ENCODE data around the gene SHOX. TPM values are rescaled to one million over a fixed set of nuclear protein-coding genes. Genes with fewer than 3 reads are reported as not detected.

Gene SHOX
- polyA plus RNA-seq, 2 of the 4 experiments (the other 2 are of a cell fraction): not detected

- H3K4me1 ChIP-seq: no peaks in the 10 kb centered on the region
- H3K4me2 ChIP-seq: no peak overlapping the region
- CTCF ChIA-PET: no interaction called here
- no peak overlapping the region for H3K4me3 ChIP-seq
- no peaks in the 10 kb centered on the region for H3K9me3 ChIP-seq
- peak; percentile 83 to 84; a peak in 4 of 6 replicates for ATAC-seq
- H3K27ac ChIP-seq: no peak overlapping the region
- WGBS (ENCODE audit: missing lambda C conversion rate): 6% methylated on average over 7 of the region's 7 CpGs
- TF ChIP-seq HOXB13 (CRISPR knock-in tag; IDR thresholded peaks at IDR 0.05; ENCODE audit: low read depth) (no peak), ZC3H11A (IDR thresholded peaks at IDR 0.05) (no peak), CHD2 (IDR thresholded peaks at IDR 0.05; ENCODE audit: low read length, partially characterized antibody) (no peak), CEBPB (IDR thresholded peaks at IDR 0.05) (peak in 1 of 2 experiments; percentile 52; a peak in 2 of 4 replicates), MAFK (IDR thresholded peaks at IDR 0.05; ENCODE audit: partially characterized antibody) (no peak), RNF2 (IDR thresholded peaks at IDR 0.05; ENCODE audit: borderline replicate concordance, low read depth) (no peak)
- peak in 1 of 2 experiments; percentile 54 for DNase-seq (ENCODE audit: low read depth in 1 of 2, low spot score in 1 of 2)
- FAIRE-seq: no peak
- POLR2A ChIA-PET: no interaction called here
Observed at GRCh38 chrX:672931-673330, 42.3 kb downstream of the SHOX start.

GRCh38 chrX:675279-675954 lies 44.8 kb downstream of the SHOX start:
- ATAC-seq (no peak), FAIRE-seq (no peak), DNase-seq (ENCODE audit: low read depth in 1 of 2, low spot score in 1 of 2) (no peak)
- 31% methylated on average over 6 of the region's 7 CpGs for WGBS (ENCODE audit: missing lambda C conversion rate)
- TF ChIP-seq HES2 (IDR thresholded peaks at IDR 0.05): no peak
- TF ChIP-seq POLR2AphosphoS2 (conservative IDR thresholded peaks at IDR 0.05; ENCODE audit: low read length): no peak
- no peak for TF ChIP-seq RARB (CRISPR knock-in tag; IDR thresholded peaks at IDR 0.05)
- TF ChIP-seq CHD2 (IDR thresholded peaks at IDR 0.05; ENCODE audit: low read length, partially characterized antibody): no peak
- no peak for TF ChIP-seq SREBF2 (IDR thresholded peaks at IDR 0.05)
- TF ChIP-seq JUNB (IDR thresholded peaks at IDR 0.05): no peak
- TF ChIP-seq JUN (IDR thresholded peaks at IDR 0.05): no peak
- TF ChIP-seq MYC (IDR thresholded peaks at IDR 0.05; ENCODE audit: borderline replicate concordance, low read length): no peak
- TF ChIP-seq GATA3 (IDR thresholded peaks at IDR 0.05; ENCODE audit: borderline replicate concordance): no peak
- TF ChIP-seq RAD21 (conservative IDR thresholded peaks at IDR 0.05 in 1 of 2, IDR thresholded peaks at IDR 0.05 in 1 of 2): no peak
- TF ChIP-seq ZSCAN20 (CRISPR knock-in tag; IDR thresholded peaks at IDR 0.05): no peak
- no peak for TF ChIP-seq CHD4 (IDR thresholded peaks at IDR 0.05; ENCODE audit: borderline replicate concordance)
- TF ChIP-seq HDAC2 (IDR thresholded peaks at IDR 0.05): no peak
- no peak for TF ChIP-seq EHF (CRISPR knock-in tag; IDR thresholded peaks at IDR 0.05)
- no peak for TF ChIP-seq USF2 (IDR thresholded peaks at IDR 0.05)
- no peak for TF ChIP-seq BHLHE40 (IDR thresholded peaks at IDR 0.05; ENCODE audit: low read depth, low read length)
- TF ChIP-seq MAFK (IDR thresholded peaks at IDR 0.05; ENCODE audit: partially characterized antibody): no peak
- CTCF ChIA-PET: no interaction called here
- H3K4me3 ChIP-seq: no peak overlapping the region
- H3K4me1 ChIP-seq: no peaks in the 10 kb centered on the region
- no peak overlapping the region for H3K4me2 ChIP-seq
- H3K27ac ChIP-seq: no peak overlapping the region
- POLR2A ChIA-PET: no interaction called here
- no peaks in the 10 kb centered on the region for H3K9me3 ChIP-seq

- H3K27ac ChIP-seq: no peak overlapping the region
- TF ChIP-seq KDM1A (IDR thresholded peaks at IDR 0.05; ENCODE audit: low read depth): no peak
- TF ChIP-seq CEBPB (IDR thresholded peaks at IDR 0.05): no peak
- TF ChIP-seq POLR2A (IDR thresholded peaks at IDR 0.05; ENCODE audit: low read length): no peak
- TF ChIP-seq HDAC2 (IDR thresholded peaks at IDR 0.05): no peak
- TF ChIP-seq, protein P1, sequence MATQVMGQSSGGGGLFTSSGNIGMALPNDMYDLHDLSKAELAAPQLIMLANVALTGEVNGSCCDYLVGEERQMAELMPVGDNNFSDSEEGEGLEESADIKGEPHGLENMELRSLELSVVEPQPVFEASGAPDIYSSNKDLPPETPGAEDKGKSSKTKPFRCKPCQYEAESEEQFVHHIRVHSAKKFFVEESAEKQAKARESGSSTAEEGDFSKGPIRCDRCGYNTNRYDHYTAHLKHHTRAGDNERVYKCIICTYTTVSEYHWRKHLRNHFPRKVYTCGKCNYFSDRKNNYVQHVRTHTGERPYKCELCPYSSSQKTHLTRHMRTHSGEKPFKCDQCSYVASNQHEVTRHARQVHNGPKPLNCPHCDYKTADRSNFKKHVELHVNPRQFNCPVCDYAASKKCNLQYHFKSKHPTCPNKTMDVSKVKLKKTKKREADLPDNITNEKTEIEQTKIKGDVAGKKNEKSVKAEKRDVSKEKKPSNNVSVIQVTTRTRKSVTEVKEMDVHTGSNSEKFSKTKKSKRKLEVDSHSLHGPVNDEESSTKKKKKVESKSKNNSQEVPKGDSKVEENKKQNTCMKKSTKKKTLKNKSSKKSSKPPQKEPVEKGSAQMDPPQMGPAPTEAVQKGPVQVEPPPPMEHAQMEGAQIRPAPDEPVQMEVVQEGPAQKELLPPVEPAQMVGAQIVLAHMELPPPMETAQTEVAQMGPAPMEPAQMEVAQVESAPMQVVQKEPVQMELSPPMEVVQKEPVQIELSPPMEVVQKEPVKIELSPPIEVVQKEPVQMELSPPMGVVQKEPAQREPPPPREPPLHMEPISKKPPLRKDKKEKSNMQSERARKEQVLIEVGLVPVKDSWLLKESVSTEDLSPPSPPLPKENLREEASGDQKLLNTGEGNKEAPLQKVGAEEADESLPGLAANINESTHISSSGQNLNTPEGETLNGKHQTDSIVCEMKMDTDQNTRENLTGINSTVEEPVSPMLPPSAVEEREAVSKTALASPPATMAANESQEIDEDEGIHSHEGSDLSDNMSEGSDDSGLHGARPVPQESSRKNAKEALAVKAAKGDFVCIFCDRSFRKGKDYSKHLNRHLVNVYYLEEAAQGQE (IDR thresholded peaks at IDR 0.05): no peak
- no peak for TF ChIP-seq ZC3H11A (IDR thresholded peaks at IDR 0.05)
- no peak for TF ChIP-seq RFX5 (IDR thresholded peaks at IDR 0.05)
- TF ChIP-seq FOSB (CRISPR knock-in tag; IDR thresholded peaks at IDR 0.05): no peak
- no peaks in the 10 kb centered on the region for H3K9me3 ChIP-seq
- ChIA-PET CTCF (no interaction called here), POLR2A (no interaction called here)
- no peak overlapping the region for H3K4me3 ChIP-seq
- DNase-seq (ENCODE audit: low read depth in 1 of 2, low spot score in 1 of 2) (no peak), ATAC-seq (no peak), FAIRE-seq (no peak)
- no peaks in the 10 kb centered on the region for H3K4me1 ChIP-seq
- no peak overlapping the region for H3K4me2 ChIP-seq
- WGBS (ENCODE audit: missing lambda C conversion rate): 72% methylated on average over 15 of the region's 15 CpGs
Observed at GRCh38 chrX:675955-676295, 45.3 kb downstream of the SHOX start.
